Limb (tissue), 2 donors: ENCODE results near the gene OR1L8.
"Not testable (repeated sequence)": the region's sequence is repeated elsewhere in the genome, so short reads cannot be mapped to it uniquely, and the experiment has no call there.

Experiments used
- DNase-seq, 2 donors: peaks; one replicate each; pipeline ENCODE4 v3.0.0-alpha.2; 2016; ENCODE audit errors: extremely low spot score in 2 of 2

Gene OR1L8

GRCh38 chr9:122583284-122583683, at the start of gene OR1L8:
TSS of gene OR1L8 (minus strand) at chr9:122583384. CDS start at chr9:122568477, 14,907 bp downstream.
- not testable (repeated sequence) for DNase-seq

- no peak for DNase-seq
These were observed 36.8 kb upstream of the OR1L8 start for GRCh38 chr9:122619996-122620395.

- DNase-seq, result no peak
These were observed 31.2 kb upstream of the OR1L8 start, which contains the start of gene OR1Q1 for GRCh38 chr9:122614362-122614761. TSS of gene OR1Q1 (plus strand) at chr9:122614738. CDS start at chr9:122614738, 0 bp downstream.

- no peak for DNase-seq
These were observed 26.6 kb upstream of the OR1L8 start for GRCh38 chr9:122609804-122610203.

- no peak for DNase-seq
These were observed 23.4 kb upstream of the OR1L8 start for GRCh38 chr9:122606587-122606986.

- no peak for DNase-seq
These were observed 22.5 kb upstream of the OR1L8 start for GRCh38 chr9:122605691-122606090.

GRCh38 chr9:122580360-122580759, 2.8 kb downstream of the OR1L8 start:
- DNase-seq, result no peak

- no peak for DNase-seq
These were observed 3.3 kb downstream of the OR1L8 start for GRCh38 chr9:122579874-122580273.

- no peak for DNase-seq
These were observed 10.7 kb downstream of the OR1L8 start for GRCh38 chr9:122572456-122572855.

- no peak for DNase-seq
These were observed 15.3 kb downstream of the OR1L8 start for GRCh38 chr9:122567901-122568300.

GRCh38 chr9:122562134-122562760, 20.9 kb downstream of the OR1L8 start:
- no peak for DNase-seq

- no peak for DNase-seq
These were observed 21.7 kb downstream of the OR1L8 start for GRCh38 chr9:122561446-122561845.

- no peak for DNase-seq
These were observed 30.4 kb downstream of the OR1L8 start, which contains the start of gene OR1N2 for GRCh38 chr9:122552812-122553211. TSS of gene OR1N2 (plus strand) at chr9:122553112. CDS start at chr9:122553212, 100 bp downstream.

- no peak for DNase-seq
These were observed 31.8 kb downstream of the OR1L8 start for GRCh38 chr9:122551371-122551770.

GRCh38 chr9:122546196-122546595, 37.0 kb downstream of the OR1L8 start:
- no peak for DNase-seq

- no peak for DNase-seq
These were observed 44.4 kb downstream of the OR1L8 start for GRCh38 chr9:122538757-122539156.

GRCh38 chr9:122537066-122537465, 46.1 kb downstream of the OR1L8 start:
- DNase-seq, result not testable (repeated sequence)

- no peak for DNase-seq
These were observed 47.0 kb downstream of the OR1L8 start for GRCh38 chr9:122536134-122536533.

GRCh38 chr9:122531157-122531556, 52.0 kb downstream of the OR1L8 start:
- DNase-seq, result not testable (repeated sequence)

- DNase-seq, result no peak
These were observed 56.0 kb downstream of the OR1L8 start, which contains the start of gene OR1N1 for GRCh38 chr9:122527193-122527592. TSS of gene OR1N1 (minus strand) at chr9:122527293. CDS start at chr9:122527293, 0 bp downstream.

GRCh38 chr9:122526602-122527001, 56.6 kb downstream of the OR1L8 start:
- no peak for DNase-seq

GRCh38 chr9:122519376-122519775, 63.8 kb downstream of the OR1L8 start:
- DNase-seq, result no peak

- DNase-seq, result no peak
These were observed 64.3 kb downstream of the OR1L8 start, which contains the start of gene OR1J4 for GRCh38 chr9:122518841-122519240. TSS of gene OR1J4 (plus strand) at chr9:122519141. CDS start at chr9:122519141, 0 bp downstream.
